ENCODE results near the gene TEN1.

DNA sequence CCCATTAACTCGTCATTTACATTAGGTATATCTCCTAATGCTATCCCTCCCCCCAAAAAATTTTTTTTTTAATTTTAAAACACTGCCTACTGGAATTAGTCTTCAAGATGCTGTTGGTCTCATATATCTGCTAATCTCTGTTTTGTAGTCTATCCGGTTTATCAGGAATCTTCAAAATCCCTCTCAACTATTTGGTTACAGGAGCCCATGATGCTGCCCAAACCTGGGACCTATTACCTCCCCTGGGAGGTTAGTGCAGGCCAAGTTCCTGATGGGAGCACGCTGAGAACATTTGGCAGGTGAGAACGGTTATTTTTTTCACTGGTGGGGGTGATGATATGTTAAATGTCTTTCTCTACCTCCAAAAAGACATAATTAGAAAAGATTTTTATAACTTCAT lies 6.9 kb downstream of the TEN1 start:
- TF ChIP-seq, protein P1, sequence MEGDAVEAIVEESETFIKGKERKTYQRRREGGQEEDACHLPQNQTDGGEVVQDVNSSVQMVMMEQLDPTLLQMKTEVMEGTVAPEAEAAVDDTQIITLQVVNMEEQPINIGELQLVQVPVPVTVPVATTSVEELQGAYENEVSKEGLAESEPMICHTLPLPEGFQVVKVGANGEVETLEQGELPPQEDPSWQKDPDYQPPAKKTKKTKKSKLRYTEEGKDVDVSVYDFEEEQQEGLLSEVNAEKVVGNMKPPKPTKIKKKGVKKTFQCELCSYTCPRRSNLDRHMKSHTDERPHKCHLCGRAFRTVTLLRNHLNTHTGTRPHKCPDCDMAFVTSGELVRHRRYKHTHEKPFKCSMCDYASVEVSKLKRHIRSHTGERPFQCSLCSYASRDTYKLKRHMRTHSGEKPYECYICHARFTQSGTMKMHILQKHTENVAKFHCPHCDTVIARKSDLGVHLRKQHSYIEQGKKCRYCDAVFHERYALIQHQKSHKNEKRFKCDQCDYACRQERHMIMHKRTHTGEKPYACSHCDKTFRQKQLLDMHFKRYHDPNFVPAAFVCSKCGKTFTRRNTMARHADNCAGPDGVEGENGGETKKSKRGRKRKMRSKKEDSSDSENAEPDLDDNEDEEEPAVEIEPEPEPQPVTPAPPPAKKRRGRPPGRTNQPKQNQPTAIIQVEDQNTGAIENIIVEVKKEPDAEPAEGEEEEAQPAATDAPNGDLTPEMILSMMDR (conservative IDR thresholded peaks at IDR 0.05 in 1 of 2, IDR thresholded peaks at IDR 0.05 in 1 of 2; ENCODE audit: extremely low read depth in 1 of 2, insufficient read depth in 1 of 2, low read depth in 1 of 2, low read length in 2 of 2): no peak
- no peak for TF ChIP-seq EZH2 (IDR thresholded peaks at IDR 0.05; ENCODE audit: borderline replicate concordance, low read length)

Measured in mammary epithelial cell (primary cell).